Astrocyte of the hippocampus (primary cell): ENCODE measurements around the gene IL18BP.

ENCODE experiments used
- DNase-seq: peaks from one replicate; pipeline ENCODE4 v3.0.0; 2011; ENCODE audit warnings: low read depth, low spot score

IL18BP gene

GRCh38 chr11:72012897-72013721 is 14.4 kb downstream of the IL18BP start:
- peak; percentile 74 for DNase-seq

- peak; percentile 25 for DNase-seq
Measured at GRCh38 chr11:72013765-72014711, 15.3 kb downstream of the IL18BP start.

- DNase-seq, result no peak
Measured at GRCh38 chr11:72014761-72015320, 16.1 kb downstream of the IL18BP start.

GRCh38 chr11:72015511-72016061 is 16.9 kb downstream of the IL18BP start:
- DNase-seq, result peak; percentile 39

- no peak for DNase-seq
Measured at GRCh38 chr11:72018171-72018570, 19.5 kb downstream of the IL18BP start.

GRCh38 chr11:72023335-72023734 is 24.6 kb downstream of the IL18BP start:
- no peak for DNase-seq

GRCh38 chr11:72024069-72024754 is 25.5 kb downstream of the IL18BP start:
- no peak for DNase-seq

- DNase-seq, result no peak
Measured at GRCh38 chr11:72026090-72026489, 27.4 kb downstream of the IL18BP start.

GRCh38 chr11:72030472-72031045 is 31.9 kb downstream of the IL18BP start:
- DNase-seq, result no peak

- no peak for DNase-seq
Measured at GRCh38 chr11:72036687-72037086, 38.0 kb downstream of the IL18BP start.

GRCh38 chr11:72037554-72038311 is 39.0 kb downstream of the IL18BP start:
- DNase-seq, result peak; percentile 11

- peak; percentile 73 for DNase-seq
Measured at GRCh38 chr11:72038491-72038890, 39.8 kb downstream of the IL18BP start.

- peak; percentile 14 for DNase-seq
Measured at GRCh38 chr11:72039031-72039855, 40.5 kb downstream of the IL18BP start.

GRCh38 chr11:72039856-72040401 is 41.2 kb downstream of the IL18BP start:
- DNase-seq, result peak; percentile 7

- DNase-seq, result peak; percentile 98
Measured at GRCh38 chr11:72040491-72041363, 42.0 kb downstream of the IL18BP start.

GRCh38 chr11:72041364-72042063 is 42.8 kb downstream of the IL18BP start:
- peak; percentile 91 for DNase-seq

GRCh38 chr11:72042064-72042745 is 43.5 kb downstream of the IL18BP start:
- no peak for DNase-seq
